ENCODE measurements around the gene BAD.

GRCh38 chr11:64267207-64267945 is 17.1 kb downstream of the BAD start:
- TF ChIP-seq EZH2 (IDR thresholded peaks at IDR 0.05; ENCODE audit: borderline replicate concordance, low read depth, low read length, poor library complexity, severe bottlenecking), result no peak
- TF ChIP-seq, protein P1, sequence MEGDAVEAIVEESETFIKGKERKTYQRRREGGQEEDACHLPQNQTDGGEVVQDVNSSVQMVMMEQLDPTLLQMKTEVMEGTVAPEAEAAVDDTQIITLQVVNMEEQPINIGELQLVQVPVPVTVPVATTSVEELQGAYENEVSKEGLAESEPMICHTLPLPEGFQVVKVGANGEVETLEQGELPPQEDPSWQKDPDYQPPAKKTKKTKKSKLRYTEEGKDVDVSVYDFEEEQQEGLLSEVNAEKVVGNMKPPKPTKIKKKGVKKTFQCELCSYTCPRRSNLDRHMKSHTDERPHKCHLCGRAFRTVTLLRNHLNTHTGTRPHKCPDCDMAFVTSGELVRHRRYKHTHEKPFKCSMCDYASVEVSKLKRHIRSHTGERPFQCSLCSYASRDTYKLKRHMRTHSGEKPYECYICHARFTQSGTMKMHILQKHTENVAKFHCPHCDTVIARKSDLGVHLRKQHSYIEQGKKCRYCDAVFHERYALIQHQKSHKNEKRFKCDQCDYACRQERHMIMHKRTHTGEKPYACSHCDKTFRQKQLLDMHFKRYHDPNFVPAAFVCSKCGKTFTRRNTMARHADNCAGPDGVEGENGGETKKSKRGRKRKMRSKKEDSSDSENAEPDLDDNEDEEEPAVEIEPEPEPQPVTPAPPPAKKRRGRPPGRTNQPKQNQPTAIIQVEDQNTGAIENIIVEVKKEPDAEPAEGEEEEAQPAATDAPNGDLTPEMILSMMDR (conservative IDR thresholded peaks at IDR 0.05; ENCODE audit: low read depth, low read length), result no peak
